SK-N-SH treated with all-trans-retinoic acid at 6 μM for 48 hours (cell line): Measurements from ENCODE around the gene UBR3.
"Not testable (repeated sequence)": the region's sequence is repeated elsewhere in the genome, so short reads cannot be mapped to it uniquely, and the experiment has no call there.

Experiments
- ATAC-seq: fragments of 200-7000 bp; cut with Tn5 transposase; 3 replicates; pipeline ENCODE4 v1.9.1; 2020; ENCODE audit warnings: mild to moderate bottlenecking, moderate library complexity
- BACH2 ChIP-seq: fragments of 250-450 bp; sonication (Bioruptor Pico); IDR thresholded peaks from 2 replicates; pipeline ENCODE4 v1.9.0; 2021; ENCODE audit warnings: mild to moderate bottlenecking, borderline replicate concordance
- CREB5 ChIP-seq: fragments of 250-450 bp; sonication (Bioruptor Pico); IDR thresholded peaks from 2 replicates; pipeline ENCODE4 v1.5.1; 2020; ENCODE audit warnings: low read depth, mild to moderate bottlenecking, moderate library complexity
- CSDC2 ChIP-seq: fragments of 250-450 bp; sonication (Bioruptor Pico); IDR thresholded peaks from 2 replicates; pipeline ENCODE4 v1.5.0; 2020; ENCODE audit warnings: mild to moderate bottlenecking, moderate library complexity
- ESRRG ChIP-seq: fragments of 250-450 bp; sonication (Bioruptor Pico); IDR thresholded peaks from 2 replicates; pipeline ENCODE4 v1.6.1; 2021; ENCODE audit warnings: mild to moderate bottlenecking
- GLIS3 ChIP-seq: fragments of 250-450 bp; sonication (Bioruptor Pico); IDR thresholded peaks from 2 replicates; pipeline ENCODE4 v1.5.0; 2020; ENCODE audit warnings: mild to moderate bottlenecking, moderate library complexity
- ISL1 ChIP-seq: fragments of 250-450 bp; sonication (Bioruptor Pico); IDR thresholded peaks from 2 replicates; pipeline ENCODE4 v2.1.2; 2022; ENCODE audit warnings: mild to moderate bottlenecking, moderate library complexity
- OSR1 ChIP-seq: fragments of 250-450 bp; sonication (Bioruptor Pico); IDR thresholded peaks from 2 replicates; pipeline ENCODE4 v1.8.0; 2022; ENCODE audit warnings: moderate library complexity, mild to moderate bottlenecking, inconsistent platforms
- PATZ1 ChIP-seq: fragments of 250-450 bp; sonication (Bioruptor Pico); IDR thresholded peaks from 2 replicates; pipeline ENCODE4 v1.8.0; 2020; ENCODE audit warnings: mild to moderate bottlenecking, moderate library complexity, borderline replicate concordance
- POU6F1 ChIP-seq: fragments of 250-450 bp; sonication (Bioruptor Pico); IDR thresholded peaks from 2 replicates; pipeline ENCODE4 v1.8.0; 2021; ENCODE audit warnings: low read depth, mild to moderate bottlenecking, moderate library complexity, borderline replicate concordance
- PPARA ChIP-seq: fragments of 250-450 bp; sonication (Bioruptor Pico); IDR thresholded peaks from 2 replicates; pipeline ENCODE4 v1.5.0; 2020; ENCODE audit warnings: mild to moderate bottlenecking, borderline replicate concordance
- TCF4 ChIP-seq: fragments of 250-450 bp; sonication (Bioruptor Pico); IDR thresholded peaks from 2 replicates; pipeline ENCODE4 v1.8.0; 2021; ENCODE audit warnings: mild to moderate bottlenecking, moderate library complexity, borderline replicate concordance
- TOX ChIP-seq: fragments of 250-450 bp; sonication (Bioruptor Pico); IDR thresholded peaks from 2 replicates; pipeline ENCODE4 v1.8.0; 2021; ENCODE audit warnings: mild to moderate bottlenecking, moderate library complexity, borderline replicate concordance
- ZFP30 ChIP-seq: fragments of 450-650 bp; formaldehyde crosslinking; IDR thresholded peaks from 2 replicates; pipeline ENCODE4 v1.5.0; 2022; ENCODE audit warnings: mild to moderate bottlenecking, moderate library complexity
- ZNF8 ChIP-seq: fragments of 450-650 bp; formaldehyde crosslinking; IDR thresholded peaks from 2 replicates; pipeline ENCODE4 v1.5.0; 2020; ENCODE audit warnings: mild to moderate bottlenecking, moderate library complexity
- TF ChIP-seq, protein P1 (sequence below): fragments of 250-450 bp; sonication (Bioruptor Pico); IDR thresholded peaks from 2 replicates; pipeline ENCODE4 v1.5.1; 2021; ENCODE audit warnings: mild to moderate bottlenecking, moderate library complexity
- TF ChIP-seq, protein P2 (sequence below): fragments of 250-450 bp; sonication (Bioruptor Pico); IDR thresholded peaks from 2 replicates; pipeline ENCODE4 v1.5.0; 2020; ENCODE audit warnings: mild to moderate bottlenecking, moderate library complexity

Gene UBR3

GRCh38 chr2:169946546-169946945, 119.3 kb downstream of the UBR3 start (continued):
- TF ChIP-seq, protein P1, sequence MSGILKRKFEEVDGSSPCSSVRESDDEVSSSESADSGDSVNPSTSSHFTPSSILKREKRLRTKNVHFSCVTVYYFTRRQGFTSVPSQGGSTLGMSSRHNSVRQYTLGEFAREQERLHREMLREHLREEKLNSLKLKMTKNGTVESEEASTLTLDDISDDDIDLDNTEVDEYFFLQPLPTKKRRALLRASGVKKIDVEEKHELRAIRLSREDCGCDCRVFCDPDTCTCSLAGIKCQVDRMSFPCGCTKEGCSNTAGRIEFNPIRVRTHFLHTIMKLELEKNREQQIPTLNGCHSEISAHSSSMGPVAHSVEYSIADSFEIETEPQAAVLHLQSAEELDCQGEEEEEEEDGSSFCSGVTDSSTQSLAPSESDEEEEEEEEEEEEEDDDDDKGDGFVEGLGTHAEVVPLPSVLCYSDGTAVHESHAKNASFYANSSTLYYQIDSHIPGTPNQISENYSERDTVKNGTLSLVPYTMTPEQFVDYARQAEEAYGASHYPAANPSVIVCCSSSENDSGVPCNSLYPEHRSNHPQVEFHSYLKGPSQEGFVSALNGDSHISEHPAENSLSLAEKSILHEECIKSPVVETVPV (CRISPR knock-in tag): no peak
- TF ChIP-seq ZNF8 (CRISPR knock-in tag) (no peak), CREB5 (CRISPR knock-in tag) (no peak), ZFP30 (CRISPR knock-in tag) (no peak), GLIS3 (CRISPR knock-in tag) (no peak), ESRRG (CRISPR knock-in tag) (no peak), TCF4 (CRISPR knock-in tag) (no peak), BACH2 (CRISPR knock-in tag) (no peak), POU6F1 (CRISPR knock-in tag) (no peak)

GRCh38 chr2:169955940-169956339, 128.7 kb downstream of the UBR3 start:
- no peak for TF ChIP-seq TOX
- no peak for TF ChIP-seq OSR1 (CRISPR knock-in tag)
- no peak for TF ChIP-seq ESRRG (CRISPR knock-in tag)
- no peak for ATAC-seq

- not testable (repeated sequence) for ATAC-seq
Measured at GRCh38 chr2:169957219-169957618, 130.0 kb downstream of the UBR3 start.

DNA sequence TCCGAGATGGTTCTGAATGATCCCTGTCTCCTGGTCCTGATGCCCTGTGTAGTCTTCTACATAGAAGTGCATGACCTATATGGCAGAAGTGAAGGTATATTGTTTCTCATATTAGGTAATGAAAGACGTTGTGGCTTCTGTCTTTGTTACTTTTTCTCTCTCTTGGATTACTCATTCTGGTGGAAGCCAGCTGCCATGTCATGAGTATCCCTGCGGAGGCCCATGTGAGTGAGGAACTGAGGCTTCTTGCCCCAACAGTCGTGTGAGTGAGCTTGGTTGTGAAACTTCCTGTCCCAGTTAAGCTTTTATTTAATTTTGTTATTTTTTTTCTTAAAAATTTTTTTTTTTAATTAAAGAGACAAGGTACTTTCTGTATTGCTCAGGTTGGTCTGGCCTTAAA, 134.7 kb downstream of the UBR3 start:
- no peak; the same call in 2 of the 3 replicates for ATAC-seq
- TF ChIP-seq, protein P1 (CRISPR knock-in tag): no peak
- TF ChIP-seq PPARA (CRISPR knock-in tag) (no peak), PATZ1 (CRISPR knock-in tag) (no peak), CSDC2 (no peak), TCF4 (CRISPR knock-in tag) (no peak), TOX (no peak), ISL1 (CRISPR knock-in tag) (no peak), ESRRG (CRISPR knock-in tag) (no peak), ZNF8 (CRISPR knock-in tag) (no peak)
- TF ChIP-seq, protein P2, sequence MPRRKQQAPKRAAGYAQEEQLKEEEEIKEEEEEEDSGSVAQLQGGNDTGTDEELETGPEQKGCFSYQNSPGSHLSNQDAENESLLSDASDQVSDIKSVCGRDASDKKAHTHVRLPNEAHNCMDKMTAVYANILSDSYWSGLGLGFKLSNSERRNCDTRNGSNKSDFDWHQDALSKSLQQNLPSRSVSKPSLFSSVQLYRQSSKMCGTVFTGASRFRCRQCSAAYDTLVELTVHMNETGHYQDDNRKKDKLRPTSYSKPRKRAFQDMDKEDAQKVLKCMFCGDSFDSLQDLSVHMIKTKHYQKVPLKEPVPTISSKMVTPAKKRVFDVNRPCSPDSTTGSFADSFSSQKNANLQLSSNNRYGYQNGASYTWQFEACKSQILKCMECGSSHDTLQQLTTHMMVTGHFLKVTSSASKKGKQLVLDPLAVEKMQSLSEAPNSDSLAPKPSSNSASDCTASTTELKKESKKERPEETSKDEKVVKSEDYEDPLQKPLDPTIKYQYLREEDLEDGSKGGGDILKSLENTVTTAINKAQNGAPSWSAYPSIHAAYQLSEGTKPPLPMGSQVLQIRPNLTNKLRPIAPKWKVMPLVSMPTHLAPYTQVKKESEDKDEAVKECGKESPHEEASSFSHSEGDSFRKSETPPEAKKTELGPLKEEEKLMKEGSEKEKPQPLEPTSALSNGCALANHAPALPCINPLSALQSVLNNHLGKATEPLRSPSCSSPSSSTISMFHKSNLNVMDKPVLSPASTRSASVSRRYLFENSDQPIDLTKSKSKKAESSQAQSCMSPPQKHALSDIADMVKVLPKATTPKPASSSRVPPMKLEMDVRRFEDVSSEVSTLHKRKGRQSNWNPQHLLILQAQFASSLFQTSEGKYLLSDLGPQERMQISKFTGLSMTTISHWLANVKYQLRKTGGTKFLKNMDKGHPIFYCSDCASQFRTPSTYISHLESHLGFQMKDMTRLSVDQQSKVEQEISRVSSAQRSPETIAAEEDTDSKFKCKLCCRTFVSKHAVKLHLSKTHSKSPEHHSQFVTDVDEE (CRISPR knock-in tag): no peak
